IMR-90 (cell line): ENCODE data around the gene C2orf69. TPM values are rescaled to one million over a fixed set of nuclear protein-coding genes. Genes with fewer than 3 reads are reported as not detected.

Experiments used
- ATAC-seq: fragments of 200-7000 bp; cut with Tn5 transposase; 2 replicates; pipeline ENCODE4 v1.9.1; 2020; ENCODE audit warnings: low read depth, mild to moderate bottlenecking, moderate library complexity
- BruUV-seq: library from RNA; stranded (reverse); fragments of 400-500 nt; replicated peaks from 2 replicates; lab custom pipeline; 2021; lab: Mats Ljungman, UMichigan
- CTCF ChIA-PET: fragments of 300-600 bp; formaldehyde crosslinking; extraction: SDS; loops from one replicate; lab custom pipeline; 2021; ENCODE audit warnings: antibody characterized with exemption; lab: Yijun Ruan, JAX
- POLR2A ChIA-PET: fragments of 300-600 bp; sonication (Branson Sonifier 250); formaldehyde crosslinking; loops from one replicate; lab custom pipeline; 2022; ENCODE audit warnings: antibody characterized with exemption; ENCODE audit not compliant: unreplicated experiment; lab: Charles Lee
- DNase-seq: peaks from one replicate; pipeline ENCODE4 v3.0.0; 2013
- H2AFZ ChIP-seq: replicated peaks from 2 replicates; pipeline ENCODE3; 2013; ENCODE audit warnings: low read length, mild to moderate bottlenecking; ENCODE audit not compliant: poor library complexity
- H2AK5ac ChIP-seq: 2 replicates; pipeline ENCODE4 v1.6.1; 2013; ENCODE audit warnings: low read depth, low read length, inconsistent platforms
- H2AK9ac ChIP-seq: replicated peaks from 2 replicates; pipeline ENCODE3; 2013; ENCODE audit warnings: mild to moderate bottlenecking, low read depth, low read length, moderate library complexity; ENCODE audit not compliant: poor library complexity
- H2BK120ac ChIP-seq: 2 replicates; pipeline ENCODE4 v1.6.1; 2013; ENCODE audit warnings: low read depth, low read length, inconsistent platforms
- H2BK15ac ChIP-seq: 3 replicates; pipeline ENCODE4 v1.6.1; 2013; ENCODE audit warnings: low read depth, low read length, inconsistent platforms
- H2BK20ac ChIP-seq: 2 replicates; pipeline ENCODE4 v1.6.1; 2013; ENCODE audit warnings: low read depth, mild to moderate bottlenecking, inconsistent platforms, low read length, moderate library complexity
- H2BK5ac ChIP-seq: 2 replicates; pipeline ENCODE4 v1.6.1; 2013; ENCODE audit warnings: mild to moderate bottlenecking, low read depth, low read length, inconsistent platforms; ENCODE audit not compliant: poor library complexity, severe bottlenecking
- H3K14ac ChIP-seq: replicated peaks from 2 replicates; pipeline ENCODE4 v1.6.1; 2013; ENCODE audit warnings: low read depth, low read length, inconsistent platforms
- H3K18ac ChIP-seq: 2 replicates; pipeline ENCODE4 v1.6.1; 2013; ENCODE audit warnings: low read depth, low read length, control low read depth
- H3K23ac ChIP-seq: 2 replicates; pipeline ENCODE4 v1.6.1; 2013; ENCODE audit warnings: low read depth, low read length, inconsistent platforms
- H3K27ac ChIP-seq: 2 replicates; pipeline ENCODE4 v1.5.1; 2013; ENCODE audit warnings: mild to moderate bottlenecking, control low read depth, low read length; ENCODE audit not compliant: insufficient read depth
- H3K27me3 ChIP-seq: 2 replicates; pipeline ENCODE4 v1.6.1; 2013; ENCODE audit warnings: low read length; ENCODE audit not compliant: control insufficient read depth, insufficient read depth
- H3K36me3 ChIP-seq: 2 replicates; pipeline ENCODE4 v1.6.1; 2013; ENCODE audit warnings: low read length, mixed read lengths; ENCODE audit not compliant: control insufficient read depth, insufficient read depth
- H3K4ac ChIP-seq: 2 replicates; pipeline ENCODE4 v1.6.1; 2013; ENCODE audit warnings: low read depth, low read length, inconsistent platforms
- H3K4me1 ChIP-seq: 2 replicates; pipeline ENCODE4 v1.6.1; 2013; ENCODE audit warnings: low read length, mixed read lengths; ENCODE audit not compliant: control insufficient read depth, insufficient read depth
- H3K4me2 ChIP-seq: 2 replicates; pipeline ENCODE4 v1.6.1; 2013; ENCODE audit warnings: low read depth, mild to moderate bottlenecking, control low read depth, low read length, moderate library complexity
- H3K4me3 ChIP-seq: 2 replicates; pipeline ENCODE4 v1.5.1; 2013; ENCODE audit warnings: low read depth, mild to moderate bottlenecking, control low read depth, low read length, moderate library complexity; ENCODE audit not compliant: insufficient read depth
- H3K56ac ChIP-seq: 2 replicates; pipeline ENCODE4 v1.6.1; 2013; ENCODE audit warnings: low read length, inconsistent platforms; ENCODE audit not compliant: insufficient read depth; ENCODE audit errors: extremely low read depth
- H3K79me1 ChIP-seq, 2 experiments: 2 replicates each; pipeline ENCODE4 v1.6.1; 2013; ENCODE audit warnings: low read length in 2 of 2, inconsistent platforms in 1 of 2, low read depth in 1 of 2
- H3K9ac ChIP-seq: 2 replicates; pipeline ENCODE4 v1.6.1; 2013; ENCODE audit warnings: low read depth, low read length, control low read depth
- H3K9me1 ChIP-seq: 2 replicates; pipeline ENCODE4 v1.6.1; 2013; ENCODE audit warnings: low read length, inconsistent platforms; ENCODE audit not compliant: insufficient read depth
- H3K9me3 ChIP-seq: 2 replicates; pipeline ENCODE4 v1.6.1; 2013; ENCODE audit warnings: low read length; ENCODE audit not compliant: control insufficient read depth, insufficient read depth
- H4K20me1 ChIP-seq: 2 replicates; pipeline ENCODE4 v1.6.1; 2013; ENCODE audit warnings: low read length, inconsistent platforms; ENCODE audit not compliant: insufficient read depth
- H4K5ac ChIP-seq: 2 replicates; pipeline ENCODE4 v1.6.1; 2013; ENCODE audit warnings: mild to moderate bottlenecking, low read depth, low read length, control low read depth
- H4K8ac ChIP-seq, 2 experiments: 2 replicates each; pipeline ENCODE4 v1.6.1; 2013; ENCODE audit warnings: low read depth in 2 of 2, low read length in 2 of 2, control low read depth in 1 of 2, inconsistent platforms in 1 of 2
- H4K91ac ChIP-seq: 2 replicates; pipeline ENCODE4 v1.6.1; 2013; ENCODE audit warnings: low read depth, low read length, inconsistent platforms; ENCODE audit not compliant: insufficient read depth
- MAFK ChIP-seq: IDR thresholded peaks from 2 replicates; pipeline ENCODE4 v1.6.1; 2012; ENCODE audit warnings: low read depth, low read length, improper control_type of control experiment
- MXI1 ChIP-seq: IDR thresholded peaks from 2 replicates; pipeline ENCODE4 v1.6.1; 2012; ENCODE audit warnings: low read depth, mild to moderate bottlenecking, low read length, moderate library complexity, borderline replicate concordance
- NFE2L2 ChIP-seq: fragments of 150-350 bp; IDR thresholded peaks from 2 replicates; pipeline ENCODE4 v1.6.1; 2016; ENCODE audit warnings: low read depth, mild to moderate bottlenecking, low read length
- RAD21 ChIP-seq: IDR thresholded peaks from 2 replicates; pipeline ENCODE4 v1.6.1; 2012; ENCODE audit warnings: low read length, improper control_type of control experiment
- RFX5 ChIP-seq: IDR thresholded peaks from 2 replicates; pipeline ENCODE4 v1.8.0; 2012; ENCODE audit warnings: low read depth, mild to moderate bottlenecking, low read length, moderate library complexity
- dilution Hi-C: fragments of 300-500 bp; cut with HindIII; formaldehyde crosslinking; loops from one replicate; pipeline ENCODE4 v1.14.3; 2018; ENCODE audit warnings: low sequenced_read_pairs; ENCODE audit not compliant: unreplicated experiment
- in situ Hi-C: fragments of 300-500 bp; cut with MboI; formaldehyde crosslinking; loops from 3 replicates; pipeline ENCODE4 v1.14.3; 2019; ENCODE audit warnings: low sequenced_read_pairs, inconsistent platforms, mixed read lengths
- intact Hi-C: fragments of 100-400 bp; cut with micrococcal nuclease; formaldehyde crosslinking; loops from 2 replicates; pipeline ENCODE4 v1.10.0; 2022
- polyA plus RNA-seq, 3 experiments: library from polyadenylated mRNA; depleted of rRNA; stranded (reverse); fragments of >200 nt; gene quantifications; 2 replicates each; pipeline ENCODE4 v1.2.3, GENCODE V29; 2012; ENCODE audit warnings: low replicate concordance in 1 of 3
- total RNA-seq: library from RNA; depleted of rRNA; stranded (reverse); fragments of >200 nt; gene quantifications from 2 replicates; pipeline ENCODE4 v1.2.3, GENCODE V29; 2012

Gene C2orf69
- total and polyA plus RNA-seq, 2 of the 4 experiments (the other 2 are of a cell fraction): 3.1 to 4.7 TPM

GRCh38 chr2:199882667-199883066 is 28.4 kb upstream of the C2orf69 start:
- Histone ChIP-seq H3K4ac (no peak overlapping the region), H2BK120ac (no peak overlapping the region), H4K5ac (no peak overlapping the region), H3K9me1 (no peaks in the 10 kb centered on the region), H3K9ac (no peak overlapping the region), H4K20me1 (no peaks in the 10 kb centered on the region), H2AK9ac (no peak overlapping the region), H2AK5ac (no peak overlapping the region), H3K4me3 (no peak overlapping the region), H3K4me2 (no peak overlapping the region), H3K27me3 (no peaks in the 10 kb centered on the region), H4K91ac (no peak overlapping the region), H2BK15ac (no peak overlapping the region), H3K14ac (no peak overlapping the region), H2BK5ac (no peak overlapping the region), H3K9me3 (no peaks in the 10 kb centered on the region), H3K18ac (no peak overlapping the region), H3K36me3 (no peaks in the 10 kb centered on the region), H3K4me1 (no peaks in the 10 kb centered on the region), H3K79me1 (no peaks in the 10 kb centered on the region), H3K27ac (no peak overlapping the region), H4K8ac (no peak overlapping the region), H2AFZ (no peak overlapping the region), H2BK20ac (no peak overlapping the region), H3K23ac (no peak overlapping the region), H3K56ac (no peak overlapping the region)
- CTCF ChIA-PET: no interaction called here
- POLR2A ChIA-PET: no interaction called here
- in situ Hi-C loops (no loop called here), dilution Hi-C loops (no loop called here), intact Hi-C loops (no loop called here)
- DNase-seq: no peak
- ATAC-seq: no peak
- TF ChIP-seq RFX5 (no peak), MXI1 (no peak), NFE2L2 (no peak), MAFK (no peak), RAD21 (no peak)
- no TSS peak for BruUV-seq
